Measurements from ENCODE around the gene SUPT5H. TPM values are rescaled to one million over a fixed set of nuclear protein-coding genes. Genes with fewer than 3 reads are reported as not detected.

SUPT5H gene
- total RNA-seq, 1 experiment from 2014 or later = 122 TPM

DNA sequence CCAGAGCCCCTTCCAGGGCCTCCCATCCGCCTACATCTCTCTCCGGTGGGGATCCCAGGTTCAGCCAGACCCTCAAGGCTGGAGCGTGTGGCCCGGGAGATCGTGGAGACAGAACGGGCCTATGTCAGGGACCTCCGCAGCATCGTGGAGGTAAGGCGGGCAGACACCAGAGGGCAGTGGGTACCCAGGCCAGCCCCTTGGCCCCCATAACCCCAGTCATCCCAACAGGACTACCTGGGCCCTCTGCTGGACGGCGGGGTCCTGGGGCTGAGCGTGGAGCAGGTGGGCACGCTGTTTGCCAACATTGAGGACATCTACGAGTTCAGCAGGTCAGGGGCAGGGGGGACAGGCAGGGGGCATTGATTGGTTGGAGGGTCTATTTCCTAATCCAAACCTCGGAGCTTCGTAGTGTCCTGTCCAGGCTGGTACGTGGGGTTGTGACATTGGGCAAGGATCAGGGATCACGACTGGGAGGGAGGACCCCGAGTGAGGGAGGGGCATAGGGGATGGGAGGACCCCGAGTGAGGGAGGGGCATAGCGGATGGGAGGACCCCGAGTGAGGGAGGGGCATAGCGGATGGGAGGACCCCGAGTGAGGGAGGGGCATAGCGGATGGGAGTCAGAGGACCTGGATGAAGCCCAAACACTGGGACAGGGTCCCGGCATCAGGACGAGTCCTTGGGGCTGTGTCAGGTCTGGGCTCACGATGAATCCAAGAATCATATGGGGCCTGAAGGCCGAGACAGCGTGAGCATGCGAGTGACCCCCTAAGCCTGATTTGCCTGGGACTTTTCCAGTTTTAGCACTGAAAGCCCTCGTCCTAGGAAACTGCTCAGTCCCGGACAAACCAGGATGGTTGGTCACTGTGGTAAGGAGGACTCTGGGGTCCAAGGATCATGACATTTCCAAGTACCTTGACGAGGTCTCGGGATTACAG is 30.0 kb upstream of the SUPT5H start:
- CTCF ChIA-PET = interaction anchor here (0.6 to 1.5 kb wide), 5 partner anchors 10 to 515 kb away, joined by 3 to 4 read pairs (median 3); no protein-coding TSS in a partner anchor
- H3K36me3 Mint-ChIP-seq (ENCODE audit: insufficient read depth, unreplicated experiment) = peaks cover 21% of the 10 kb centered on the region

DNA sequence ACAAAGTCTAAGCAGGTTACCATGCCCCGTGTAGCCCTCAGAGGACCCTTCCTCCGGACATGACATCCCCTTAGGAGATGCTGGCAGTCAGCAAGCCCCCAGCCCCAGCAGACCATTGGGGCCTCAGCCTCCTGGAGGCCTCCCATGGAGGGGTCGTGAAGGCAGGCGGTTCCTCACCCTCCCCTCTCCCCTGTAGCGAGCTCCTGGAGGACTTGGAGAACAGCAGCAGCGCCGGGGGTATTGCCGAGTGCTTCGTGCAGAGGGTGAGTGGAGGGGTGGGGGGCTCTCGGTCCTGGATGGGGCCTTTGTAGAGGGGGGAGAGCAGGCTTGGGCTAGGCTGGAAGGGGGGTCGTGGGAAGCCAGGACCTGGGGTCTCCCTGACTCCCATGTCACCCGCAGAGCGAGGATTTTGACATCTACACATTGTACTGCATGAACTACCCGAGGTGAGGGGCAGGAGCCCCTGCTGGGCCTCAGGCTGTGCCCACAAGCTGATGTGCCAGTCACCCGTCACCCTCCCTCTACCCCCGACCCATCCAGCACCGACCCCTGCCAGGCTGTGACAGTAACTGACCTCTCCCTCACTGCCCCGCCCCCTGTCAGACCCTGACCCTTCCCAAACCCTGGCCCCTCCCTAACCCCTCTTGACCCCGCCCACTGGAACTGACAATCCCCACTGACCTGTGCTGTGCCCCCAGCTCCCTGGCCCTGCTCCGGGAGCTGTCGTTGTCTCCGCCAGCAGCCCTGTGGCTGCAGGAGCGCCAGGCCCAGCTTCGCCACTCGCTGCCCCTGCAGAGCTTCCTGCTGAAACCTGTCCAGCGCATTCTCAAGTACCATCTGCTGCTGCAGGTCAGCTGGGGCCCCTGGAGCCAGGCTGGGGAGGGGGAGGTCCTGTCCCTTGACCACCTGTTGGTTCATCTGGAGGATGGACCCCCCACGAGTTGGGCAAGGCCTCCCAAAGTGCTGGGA is 28.9 kb upstream of the SUPT5H start:
- CTCF ChIA-PET = interaction anchor here (0.5 to 1.7 kb wide), 6 partner anchors 9 to 233 kb away, joined by 3 to 4 read pairs (median 4); no protein-coding TSS in a partner anchor
- Mint-ChIP-seq H3K27ac (ENCODE audit: low read depth, unreplicated experiment) (no peak overlapping the region), H3K4me3 (ENCODE audit: unreplicated experiment) (no peak overlapping the region), H3K4me1 (ENCODE audit: insufficient read depth, unreplicated experiment) (peaks cover 12% of the 10 kb centered on the region), H3K36me3 (ENCODE audit: insufficient read depth, unreplicated experiment) (peaks cover 10% of the 10 kb centered on the region), H3K9me3 (ENCODE audit: unreplicated experiment) (no peaks in the 10 kb centered on the region), H3K27me3 (ENCODE audit: insufficient read depth, unreplicated experiment) (no peaks in the 10 kb centered on the region)
- TF ChIP-seq, protein P1, sequence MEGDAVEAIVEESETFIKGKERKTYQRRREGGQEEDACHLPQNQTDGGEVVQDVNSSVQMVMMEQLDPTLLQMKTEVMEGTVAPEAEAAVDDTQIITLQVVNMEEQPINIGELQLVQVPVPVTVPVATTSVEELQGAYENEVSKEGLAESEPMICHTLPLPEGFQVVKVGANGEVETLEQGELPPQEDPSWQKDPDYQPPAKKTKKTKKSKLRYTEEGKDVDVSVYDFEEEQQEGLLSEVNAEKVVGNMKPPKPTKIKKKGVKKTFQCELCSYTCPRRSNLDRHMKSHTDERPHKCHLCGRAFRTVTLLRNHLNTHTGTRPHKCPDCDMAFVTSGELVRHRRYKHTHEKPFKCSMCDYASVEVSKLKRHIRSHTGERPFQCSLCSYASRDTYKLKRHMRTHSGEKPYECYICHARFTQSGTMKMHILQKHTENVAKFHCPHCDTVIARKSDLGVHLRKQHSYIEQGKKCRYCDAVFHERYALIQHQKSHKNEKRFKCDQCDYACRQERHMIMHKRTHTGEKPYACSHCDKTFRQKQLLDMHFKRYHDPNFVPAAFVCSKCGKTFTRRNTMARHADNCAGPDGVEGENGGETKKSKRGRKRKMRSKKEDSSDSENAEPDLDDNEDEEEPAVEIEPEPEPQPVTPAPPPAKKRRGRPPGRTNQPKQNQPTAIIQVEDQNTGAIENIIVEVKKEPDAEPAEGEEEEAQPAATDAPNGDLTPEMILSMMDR (IDR thresholded peaks at IDR 0.05; ENCODE audit: unreplicated experiment) = no peak
- POLR2A ChIA-PET = interaction anchor here (0.7 kb wide), 1 partner anchor 12 kb away, joined by 3 read pairs; no protein-coding TSS in a partner anchor
- DNase-seq (ENCODE audit: unreplicated experiment) = no peak
- intact Hi-C loops (cut with micrococcal nuclease) = no loop called here
- no TSS peak for BruUV-seq (replicated peaks)

More for the DNA sequence above, 30.0 kb upstream of the SUPT5H start:
- Mint-ChIP-seq H3K9me3 (ENCODE audit: unreplicated experiment) (no peaks in the 10 kb centered on the region), H3K27ac (ENCODE audit: low read depth, unreplicated experiment) (no peak overlapping the region), H3K4me1 (ENCODE audit: insufficient read depth, unreplicated experiment) (peaks cover 22% of the 10 kb centered on the region), H3K27me3 (ENCODE audit: insufficient read depth, unreplicated experiment) (no peaks in the 10 kb centered on the region), H3K4me3 (ENCODE audit: unreplicated experiment) (no peak overlapping the region)
- DNase-seq (ENCODE audit: unreplicated experiment) = no peak
- POLR2A ChIA-PET = interaction anchor here (0.7 to 2.1 kb wide), 2 partner anchors 11 to 20 kb away, joined by 3 to 11 read pairs; partner anchors contain the start of gene RPS16
- TF ChIP-seq, protein P1 (IDR thresholded peaks at IDR 0.05; ENCODE audit: unreplicated experiment) = no peak
- no TSS peak for BruUV-seq (replicated peaks)
- intact Hi-C loops (cut with micrococcal nuclease) = no loop called here

DNA sequence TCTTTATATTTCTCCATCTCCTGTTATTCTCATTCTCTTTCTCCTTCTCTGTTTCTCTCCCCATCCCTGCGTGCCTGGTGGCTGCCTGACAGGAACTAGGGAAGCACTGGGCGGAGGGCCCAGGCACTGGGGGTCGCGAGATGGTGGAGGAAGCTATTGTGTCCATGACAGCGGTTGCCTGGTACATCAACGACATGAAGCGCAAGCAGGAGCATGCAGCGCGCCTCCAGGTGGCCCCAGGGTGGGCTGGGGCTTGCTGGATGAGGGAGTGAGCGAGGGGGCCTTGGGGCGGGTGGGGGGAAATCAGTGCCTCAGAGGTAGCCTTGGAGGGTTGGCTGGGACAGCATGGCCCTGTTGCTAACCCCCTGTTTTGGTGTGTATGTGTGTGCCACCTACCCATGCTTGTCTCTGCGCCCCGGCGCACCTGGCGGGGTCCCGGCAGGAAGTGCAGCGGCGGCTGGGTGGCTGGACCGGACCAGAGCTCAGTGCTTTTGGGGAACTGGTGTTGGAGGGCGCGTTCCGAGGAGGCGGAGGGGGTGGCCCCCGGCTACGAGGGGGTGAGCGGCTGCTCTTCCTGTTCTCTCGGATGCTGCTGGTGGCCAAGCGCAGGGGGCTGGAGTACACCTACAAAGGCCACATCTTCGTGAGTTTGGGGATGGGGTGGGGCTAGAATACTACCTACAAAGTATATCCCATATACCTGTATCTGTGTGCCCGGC is 27.8 kb upstream of the SUPT5H start:
- no peak for DNase-seq (ENCODE audit: unreplicated experiment)
- intact Hi-C loops (cut with micrococcal nuclease) = no loop called here
- TF ChIP-seq, protein P1 (IDR thresholded peaks at IDR 0.05; ENCODE audit: unreplicated experiment) = no peak
- Mint-ChIP-seq H3K4me3 (ENCODE audit: unreplicated experiment) (no peak overlapping the region), H3K36me3 (ENCODE audit: insufficient read depth, unreplicated experiment) (no peaks in the 10 kb centered on the region), H3K4me1 (ENCODE audit: insufficient read depth, unreplicated experiment) (peaks cover 9% of the 10 kb centered on the region), H3K27ac (ENCODE audit: low read depth, unreplicated experiment) (no peak overlapping the region), H3K27me3 (ENCODE audit: insufficient read depth, unreplicated experiment) (no peaks in the 10 kb centered on the region), H3K9me3 (ENCODE audit: unreplicated experiment) (no peaks in the 10 kb centered on the region)
- CTCF ChIA-PET = interaction anchor here (0.6 to 1.7 kb wide), 2 partner anchors 19 to 493 kb away, joined by 3 to 4 read pairs; no protein-coding TSS in a partner anchor
- POLR2A ChIA-PET = interaction anchor here (0.7 kb wide), 1 partner anchor 18 kb away, joined by 3 read pairs; the partner anchor contains the start of gene RPS16
- no TSS peak for BruUV-seq (replicated peaks)
